ENCODE results near the gene CLDN18.

Gene CLDN18

DNA sequence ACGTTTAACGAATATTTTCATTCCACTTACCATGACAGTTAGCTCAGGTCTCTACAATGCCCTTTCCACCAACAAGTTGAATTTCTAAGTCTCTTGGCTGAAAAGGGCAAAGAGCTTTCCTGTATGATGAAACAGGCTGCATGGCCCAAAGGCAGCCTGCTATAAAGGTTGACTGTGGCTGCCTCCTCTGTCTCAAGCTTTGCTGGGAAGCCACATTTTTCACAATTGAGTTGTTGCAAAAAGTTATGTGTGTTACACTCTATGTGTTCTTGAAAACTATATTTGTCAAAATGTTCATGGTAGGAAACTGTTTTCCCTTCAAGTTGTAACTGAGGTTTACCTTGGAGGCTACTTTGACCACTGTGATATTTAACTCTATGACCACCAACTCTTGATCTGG, 56.0 kb downstream of the CLDN18 start:
- no peak for DNase-seq

DNA sequence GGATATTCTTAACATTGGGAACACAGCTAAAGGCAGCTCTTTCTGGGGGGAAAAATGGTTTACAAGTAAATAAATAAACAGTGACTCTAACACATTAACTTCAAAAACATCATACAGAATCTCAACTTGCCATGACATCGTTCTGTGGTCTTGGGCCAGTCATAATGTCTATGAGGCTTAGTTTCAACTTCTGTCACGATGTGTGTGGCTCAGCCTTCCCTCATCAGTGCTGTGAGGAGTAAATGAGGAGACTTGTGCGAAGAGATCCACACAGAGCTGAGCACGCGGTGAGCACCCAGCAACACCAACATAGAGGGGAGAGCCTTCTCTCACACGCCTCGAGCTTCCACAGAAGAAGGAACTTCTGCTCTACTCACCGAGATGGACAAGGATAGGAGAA, 56.4 kb downstream of the CLDN18 start:
- no peak for DNase-seq

DNA sequence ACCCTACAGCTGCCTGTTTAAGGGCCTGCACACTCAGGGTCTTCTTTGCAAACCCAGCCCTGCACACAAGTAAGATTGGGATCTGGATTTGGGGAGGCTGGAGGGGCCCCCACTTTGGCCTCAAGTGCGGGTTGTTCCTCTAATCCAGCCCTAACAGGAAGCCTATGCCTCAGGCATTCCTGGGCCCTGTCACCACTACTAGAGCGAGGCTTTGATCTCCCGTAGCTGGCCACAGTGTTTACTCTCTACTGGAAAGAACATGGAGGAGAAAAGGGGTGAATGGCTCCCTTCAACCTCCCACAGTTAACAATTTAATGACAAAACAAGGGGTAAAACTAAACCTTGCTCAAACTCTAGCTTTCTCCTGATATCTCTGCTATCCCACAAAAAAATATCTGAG, 57.0 kb downstream of the CLDN18 start:
- DNase-seq = no peak

DNA sequence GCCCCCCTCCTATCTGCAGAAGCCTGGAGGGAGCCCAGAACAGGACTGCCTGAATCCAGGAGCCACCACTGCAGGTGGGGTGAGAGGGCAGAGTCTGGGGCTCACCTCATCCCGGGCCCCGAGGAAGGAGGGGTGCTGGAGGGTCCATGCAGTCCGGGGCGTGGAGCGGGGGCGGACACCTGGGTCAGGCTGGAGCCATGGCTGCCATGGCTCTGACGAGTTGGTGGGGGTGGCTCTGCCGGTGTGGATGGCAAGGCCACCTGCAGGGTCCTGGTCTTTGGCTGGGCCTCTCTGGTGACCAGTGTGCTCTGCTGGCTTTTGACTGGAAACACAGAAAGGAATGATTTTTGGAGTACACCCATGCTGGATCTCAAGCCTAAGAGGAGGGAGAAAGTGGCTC, 58.1 kb downstream of the CLDN18 start:
- no peak for DNase-seq

DNA sequence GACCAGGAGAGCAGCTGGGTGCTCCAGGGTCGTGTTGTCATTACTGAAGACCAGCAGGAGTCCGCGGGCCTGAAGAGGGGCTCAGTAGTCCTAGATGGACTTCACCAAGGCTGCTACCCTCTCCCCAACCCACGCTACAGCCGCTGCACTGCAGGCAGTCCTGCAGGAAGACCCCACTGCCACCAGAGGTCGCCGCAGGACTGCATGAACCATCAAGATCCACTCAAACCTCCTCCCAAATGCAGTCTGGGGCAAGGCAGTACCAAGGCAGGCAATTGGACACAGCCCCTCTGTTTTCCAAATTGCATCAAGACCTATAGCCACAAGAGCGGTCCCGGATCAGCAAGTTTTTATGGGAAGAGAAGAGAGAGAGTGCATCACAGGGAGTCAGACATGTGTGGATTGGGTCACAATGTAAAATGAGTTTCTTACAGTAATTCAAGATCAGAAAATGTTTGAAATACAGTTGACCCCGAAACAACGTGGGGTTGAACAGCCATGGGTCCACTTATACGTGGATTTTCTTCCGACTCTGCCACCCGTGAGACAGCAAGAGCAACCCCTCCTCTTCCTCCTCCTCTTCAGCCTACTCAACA, 58.7 kb downstream of the CLDN18 start:
- peak; percentile 2 to 47 for DNase-seq

DNA sequence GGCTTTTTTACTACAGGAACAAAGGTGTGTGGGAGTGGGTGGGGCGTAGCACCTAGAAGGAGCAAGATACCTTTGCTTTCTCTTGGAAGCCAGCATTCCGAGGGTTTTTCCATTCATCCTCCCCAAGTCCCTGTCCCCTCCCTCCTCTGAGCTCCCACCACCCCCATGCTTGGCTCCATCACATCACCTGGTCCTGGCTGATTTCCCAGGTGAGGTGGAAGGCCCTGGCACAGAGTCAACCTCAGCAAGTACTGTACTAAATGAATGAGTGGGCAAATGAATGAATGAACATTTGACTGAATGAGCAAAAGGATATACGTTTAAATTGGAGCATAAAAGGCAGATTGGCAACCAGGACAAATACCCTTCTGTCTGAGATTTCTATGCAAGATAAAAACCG, 60.0 kb downstream of the CLDN18 start:
- no peak for DNase-seq

DNA sequence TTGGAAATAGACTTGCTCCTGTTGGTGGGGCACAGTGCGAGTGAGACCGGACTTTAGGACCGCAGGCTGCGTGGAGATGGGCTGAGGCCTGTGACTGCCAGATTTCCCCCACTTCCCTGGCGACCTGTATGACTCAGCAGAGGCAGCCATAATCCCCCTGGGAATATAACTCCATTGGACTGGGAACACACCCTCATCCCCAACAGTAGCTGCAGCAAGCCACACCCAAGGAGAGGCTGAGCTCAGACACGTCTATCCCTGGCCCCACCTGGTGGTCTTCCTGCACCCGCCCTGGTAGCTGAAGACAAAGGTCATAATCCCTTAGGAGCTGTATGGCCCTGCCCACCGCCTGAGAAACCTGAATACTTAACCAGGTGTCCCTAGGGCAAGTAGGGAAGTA, 62.8 kb downstream of the CLDN18 start:
- DNase-seq = no peak

DNA sequence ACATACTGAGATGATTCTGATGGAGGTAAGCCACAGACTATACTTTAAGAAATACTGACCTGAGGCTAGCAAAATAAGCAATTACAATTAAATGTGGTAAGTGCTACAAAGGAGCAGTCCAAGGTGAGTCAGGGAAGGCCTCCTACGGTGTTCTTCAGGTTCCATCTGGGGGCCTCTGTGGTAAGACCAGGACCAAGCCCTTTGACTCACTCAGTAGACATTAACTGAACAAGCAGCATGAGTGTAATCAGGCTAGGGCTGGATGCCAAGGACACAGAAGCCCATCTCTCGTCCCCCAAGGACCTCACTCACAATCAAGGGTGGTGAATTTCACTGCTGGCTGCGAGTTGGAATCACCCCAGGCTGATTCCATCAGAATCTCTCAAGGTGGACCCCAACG, 68.1 kb downstream of the CLDN18 start:
- DNase-seq = no peak

DNA sequence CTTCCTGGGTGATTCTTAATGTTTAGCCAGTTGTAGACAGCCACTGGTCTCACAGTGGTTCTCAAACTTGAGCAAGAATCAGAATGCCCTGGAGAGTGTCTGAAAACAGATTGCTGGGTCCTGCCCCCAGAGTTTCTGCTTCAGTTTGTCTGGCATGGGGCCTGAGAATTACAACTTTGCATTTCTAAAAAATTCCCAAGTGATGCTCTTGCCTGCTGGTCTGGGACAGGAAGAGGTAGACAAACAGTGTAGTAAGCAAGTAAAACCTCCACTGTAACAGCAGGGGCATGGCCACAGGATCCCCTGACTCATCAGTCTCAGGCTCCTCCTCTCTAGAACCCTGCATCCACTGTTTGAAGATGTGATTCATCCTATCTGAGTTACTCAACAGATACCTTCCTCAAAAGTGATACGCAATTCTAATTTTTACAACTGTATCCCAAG, 69.0 kb downstream of the CLDN18 start:
- DNase-seq = no peak

DNA sequence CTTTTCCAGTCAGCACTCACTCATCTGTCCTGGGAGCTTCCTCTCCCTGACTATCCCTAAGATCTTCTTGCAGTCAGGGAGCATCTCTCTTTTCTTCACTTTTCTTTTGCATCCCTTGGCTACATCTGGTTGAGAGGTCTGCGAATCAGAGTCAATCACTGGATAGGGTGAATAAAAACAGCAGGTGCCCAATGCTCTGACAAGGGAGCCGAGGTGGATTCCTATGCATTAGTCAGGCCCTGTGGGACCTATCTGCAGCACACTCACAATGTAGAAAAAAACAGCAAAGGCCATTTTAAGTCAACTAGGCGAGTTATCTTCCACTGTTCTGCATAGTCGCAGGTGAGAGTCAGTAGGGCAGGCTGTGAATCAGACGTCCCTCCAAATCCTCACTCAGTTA, 69.9 kb downstream of the CLDN18 start:
- DNase-seq = no peak

DNA sequence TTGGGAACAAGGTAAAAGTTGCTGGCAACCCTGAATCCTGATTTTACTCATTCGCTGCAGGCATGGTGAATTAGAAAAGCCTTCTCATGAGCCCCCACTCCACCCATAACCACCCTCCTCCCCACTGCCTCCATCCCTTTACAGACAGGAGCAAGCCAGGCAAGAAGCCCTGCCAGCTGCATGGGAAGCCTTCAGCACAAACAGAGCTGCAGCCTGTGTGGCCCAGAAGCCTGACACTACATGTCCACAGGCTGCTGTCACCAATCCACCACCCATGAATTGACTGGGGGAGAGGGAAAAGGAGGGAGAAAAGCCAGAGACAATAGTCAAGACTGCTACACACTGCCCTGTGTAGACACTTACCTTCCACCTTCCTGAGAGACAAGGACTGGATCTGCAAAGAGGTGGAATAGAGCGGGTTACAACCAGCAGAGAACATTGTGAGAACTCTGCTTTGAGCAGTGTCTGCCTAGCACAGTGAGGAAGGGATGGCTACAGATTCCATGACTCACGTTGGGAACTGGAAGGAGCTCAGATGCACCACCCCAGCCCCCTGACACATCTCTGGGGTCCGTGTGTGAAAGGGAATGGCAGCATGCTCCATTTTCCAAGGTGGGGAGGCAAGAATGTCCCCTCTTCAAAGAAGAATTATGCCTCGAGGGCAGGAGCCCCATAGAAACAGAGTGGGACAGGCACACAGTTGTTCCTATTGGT, 71.6 kb downstream of the CLDN18 start:
- DNase-seq = no peak

DNA sequence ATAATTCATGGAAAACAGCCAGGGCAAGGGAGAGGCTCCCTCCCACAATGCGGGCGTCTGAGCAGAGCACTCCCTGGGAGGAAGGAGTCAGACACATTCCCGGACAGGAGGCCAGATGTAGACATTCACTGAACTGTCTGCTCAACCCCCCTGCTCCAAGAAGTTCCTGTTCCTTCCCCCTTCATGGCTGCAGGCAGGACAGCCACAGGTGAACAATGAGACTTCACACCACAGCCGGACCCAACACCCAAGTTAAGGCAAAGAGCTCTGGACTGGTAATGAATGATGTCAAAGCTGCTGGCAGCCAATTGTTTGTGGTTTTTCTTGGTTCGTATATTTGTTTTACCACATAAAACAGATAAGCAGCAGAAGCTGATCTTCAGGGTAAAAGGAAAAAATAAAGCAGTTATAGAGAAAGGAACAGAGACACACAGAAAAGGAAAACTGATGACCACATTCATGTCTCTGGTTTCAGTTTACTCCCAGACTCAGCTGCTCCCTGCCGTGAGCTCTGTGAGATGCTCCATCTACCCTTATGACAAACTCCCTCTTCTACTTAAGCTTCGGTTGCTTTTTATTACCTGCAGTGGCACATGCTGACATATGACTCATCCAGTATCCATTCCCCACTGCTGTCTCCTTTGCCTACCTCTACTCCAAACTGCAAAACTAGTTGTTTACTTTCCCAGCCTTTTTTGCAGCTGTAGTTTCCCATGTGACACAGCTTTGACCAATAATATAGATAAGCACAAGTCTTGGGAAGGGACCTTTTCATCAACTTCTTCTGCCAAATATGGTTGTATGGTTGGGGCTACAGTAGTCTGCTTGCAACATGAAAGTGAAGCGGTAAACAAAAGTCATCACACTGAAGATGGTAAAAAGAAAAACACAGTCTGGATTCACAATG, 72.4 kb downstream of the CLDN18 start:
- no peak for DNase-seq

DNA sequence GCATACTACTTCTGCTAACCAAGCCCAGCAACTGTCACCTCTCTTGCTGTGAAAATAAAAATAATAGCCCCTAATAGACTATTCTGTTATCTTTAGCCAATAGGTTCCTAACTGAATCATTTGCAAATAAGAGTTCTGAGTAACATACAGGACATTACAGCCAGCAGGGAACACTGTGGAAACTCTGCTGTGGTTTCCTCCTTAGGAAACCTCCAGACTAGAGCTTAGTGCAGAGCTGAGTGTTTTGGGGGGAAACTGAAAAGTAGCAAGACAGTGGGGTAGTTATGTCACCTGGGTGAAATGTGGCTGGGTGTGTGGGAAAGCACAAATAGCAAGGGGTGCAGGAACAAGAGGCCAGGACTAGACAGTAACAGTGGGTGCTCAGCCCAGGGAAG, 73.0 kb downstream of the CLDN18 start:
- DNase-seq = no peak

Data from cerebellar nuclear complex (tissue), 1 donor.